ENCODE measurements around the gene FAM107B. TPM values are rescaled to one million over a fixed set of nuclear protein-coding genes. Genes with fewer than 3 reads are reported as not detected.

Gene FAM107B
- total and polyA plus RNA-seq, 2 of the 13 experiments (the other 11 are each of a cell fraction or from before 2014, with no cell fraction given) = 15.7 to 24.8 TPM

GRCh38 chr10:14487488-14487883 lies 287.2 kb downstream of the FAM107B start (continued):
- TF ChIP-seq, protein P1, sequence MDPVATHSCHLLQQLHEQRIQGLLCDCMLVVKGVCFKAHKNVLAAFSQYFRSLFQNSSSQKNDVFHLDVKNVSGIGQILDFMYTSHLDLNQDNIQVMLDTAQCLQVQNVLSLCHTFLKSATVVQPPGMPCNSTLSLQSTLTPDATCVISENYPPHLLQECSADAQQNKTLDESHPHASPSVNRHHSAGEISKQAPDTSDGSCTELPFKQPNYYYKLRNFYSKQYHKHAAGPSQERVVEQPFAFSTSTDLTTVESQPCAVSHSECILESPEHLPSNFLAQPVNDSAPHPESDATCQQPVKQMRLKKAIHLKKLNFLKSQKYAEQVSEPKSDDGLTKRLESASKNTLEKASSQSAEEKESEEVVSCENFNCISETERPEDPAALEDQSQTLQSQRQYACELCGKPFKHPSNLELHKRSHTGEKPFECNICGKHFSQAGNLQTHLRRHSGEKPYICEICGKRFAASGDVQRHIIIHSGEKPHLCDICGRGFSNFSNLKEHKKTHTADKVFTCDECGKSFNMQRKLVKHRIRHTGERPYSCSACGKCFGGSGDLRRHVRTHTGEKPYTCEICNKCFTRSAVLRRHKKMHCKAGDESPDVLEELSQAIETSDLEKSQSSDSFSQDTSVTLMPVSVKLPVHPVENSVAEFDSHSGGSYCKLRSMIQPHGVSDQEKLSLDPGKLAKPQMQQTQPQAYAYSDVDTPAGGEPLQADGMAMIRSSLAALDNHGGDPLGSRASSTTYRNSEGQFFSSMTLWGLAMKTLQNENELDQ (CRISPR knock-in tag; IDR thresholded peaks at IDR 0.05; ENCODE audit: borderline replicate concordance) = no peak

- CTCF ChIA-PET (ENCODE audit: low intra/inter-chr PET ratio, low total read pairs) = no interaction called here
- no peak overlapping the region for H2AFZ ChIP-seq (ENCODE audit: low read length)
- TF ChIP-seq ZNF749 (CRISPR knock-in tag; IDR thresholded peaks at IDR 0.05; ENCODE audit: borderline replicate concordance) (no peak), RFX1 (IDR thresholded peaks at IDR 0.05) (peak; percentile 44; the same call in 1 of the 2 replicates)
- no peaks in the 10 kb centered on the region for H3K36me3 ChIP-seq (replicated peaks in 1 of 2; ENCODE audit: control insufficient read depth in 1 of 2, insufficient read depth in 2 of 2, low read length in 2 of 2)
- DNase-seq (ENCODE audit: low spot score) (no peak), ATAC-seq (no peak), FAIRE-seq (no peak)
- H3K9ac ChIP-seq (ENCODE audit: insufficient read depth, low read depth, low read length) = no peak overlapping the region
- no peaks in the 10 kb centered on the region for H3K4me1 ChIP-seq (ENCODE audit: insufficient read depth, low read length)
- BruUV-seq (replicated peaks) = no TSS peak
- H4K20me1 ChIP-seq (ENCODE audit: insufficient read depth, low read length) = no peaks in the 10 kb centered on the region
- peaks cover 0 to 21% of the 10 kb centered on the region in 2 experiments; a peak in 3 of 5 replicates for H3K27me3 ChIP-seq (ENCODE audit: control insufficient read depth in 1 of 2, insufficient read depth in 2 of 2, low read length in 2 of 2)
- in situ Hi-C loops (cut with HindIII; ENCODE audit: extremely low pct_ligation_motif_present, low pct_unique_long_range_greater_than_20kb) (no loop called here), intact Hi-C loops (cut with micrococcal nuclease; ENCODE audit: unreplicated experiment) (no loop called here)
- no peak overlapping the region for H3K4me2 ChIP-seq (ENCODE audit: low read depth, low read length)
- no peak overlapping the region for H3K4me3 ChIP-seq (replicated peaks in 1 of 3; ENCODE audit: insufficient read depth in 1 of 3, low read depth in 2 of 3, low read length in 3 of 3)
- 17% methylated on average over 11 of the region's 13 CpGs for WGBS (ENCODE audit: low lambda C conversion rate)
- POLR2A ChIA-PET = no interaction called here
- no peak overlapping the region for H3K27ac ChIP-seq (ENCODE audit: extremely low read length, insufficient read depth, low read length)
- H3K79me2 ChIP-seq (ENCODE audit: insufficient read depth, low read length) = no peaks in the 10 kb centered on the region
- no peaks in the 10 kb centered on the region for H3K9me3 ChIP-seq (ENCODE audit: low read length)
These were observed 287.8 kb downstream of the FAM107B start for GRCh38 chr10:14486777-14487487.

GRCh38 chr10:14485986-14486385 lies 288.7 kb downstream of the FAM107B start:
- H3K9ac ChIP-seq (ENCODE audit: insufficient read depth, low read depth, low read length) = no peak overlapping the region
- in situ Hi-C loops (cut with HindIII; ENCODE audit: extremely low pct_ligation_motif_present, low pct_unique_long_range_greater_than_20kb) = no loop called here
- no peak for FAIRE-seq

More at GRCh38 chr10:14485986-14486385, 288.7 kb downstream of the FAM107B start:
- POLR2A ChIA-PET = no interaction called here
- no peak for ATAC-seq
- Histone ChIP-seq H3K27me3 (ENCODE audit: control insufficient read depth in 1 of 2, insufficient read depth in 2 of 2, low read length in 2 of 2) (peaks cover 0 to 19% of the 10 kb centered on the region in 2 experiments; a peak in 3 of 5 replicates), H3K4me3 (replicated peaks in 1 of 3; ENCODE audit: insufficient read depth in 1 of 3, low read depth in 2 of 3, low read length in 3 of 3) (no peak overlapping the region), H2AFZ (ENCODE audit: low read length) (no peak overlapping the region), H3K9me3 (ENCODE audit: low read length) (no peaks in the 10 kb centered on the region), H3K27ac (ENCODE audit: extremely low read length, insufficient read depth, low read length) (no peak overlapping the region), H3K4me1 (ENCODE audit: insufficient read depth, low read length) (no peaks in the 10 kb centered on the region), H3K4me2 (ENCODE audit: low read depth, low read length) (no peak overlapping the region), H3K36me3 (replicated peaks in 1 of 2; ENCODE audit: control insufficient read depth in 1 of 2, insufficient read depth in 2 of 2, low read length in 2 of 2) (no peaks in the 10 kb centered on the region), H3K79me2 (ENCODE audit: insufficient read depth, low read length) (no peaks in the 10 kb centered on the region), H4K20me1 (ENCODE audit: insufficient read depth, low read length) (no peaks in the 10 kb centered on the region)
- DNase-seq (ENCODE audit: low spot score) = no peak
- intact Hi-C loops (cut with micrococcal nuclease; ENCODE audit: unreplicated experiment) = no loop called here
- TF ChIP-seq ARNTL (CRISPR knock-in tag; IDR thresholded peaks at IDR 0.05) (no peak), POLR2AphosphoS2 (IDR thresholded peaks at IDR 0.05; ENCODE audit: low read depth, low read length) (no peak), TCF12 (IDR thresholded peaks at IDR 0.05) (no peak), TCF12 (CRISPR knock-in tag; IDR thresholded peaks at IDR 0.05) (no peak), ZNF264 (CRISPR knock-in tag; IDR thresholded peaks at IDR 0.05) (no peak), ATAD3A (CRISPR knock-in tag; IDR thresholded peaks at IDR 0.05) (no peak), ZNF431 (CRISPR knock-in tag; IDR thresholded peaks at IDR 0.05; ENCODE audit: borderline replicate concordance, low read depth) (no peak), ZNF333 (CRISPR knock-in tag; IDR thresholded peaks at IDR 0.05; ENCODE audit: borderline replicate concordance) (no peak), RARA (CRISPR knock-in tag; IDR thresholded peaks at IDR 0.05) (no peak)
- TF ChIP-seq, protein P2, sequence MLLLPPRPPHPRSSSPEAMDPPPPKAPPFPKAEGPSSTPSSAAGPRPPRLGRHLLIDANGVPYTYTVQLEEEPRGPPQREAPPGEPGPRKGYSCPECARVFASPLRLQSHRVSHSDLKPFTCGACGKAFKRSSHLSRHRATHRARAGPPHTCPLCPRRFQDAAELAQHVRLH (CRISPR knock-in tag; IDR thresholded peaks at IDR 0.05; ENCODE audit: borderline replicate concordance, low read depth) = no peak
- TF ChIP-seq, protein P3, sequence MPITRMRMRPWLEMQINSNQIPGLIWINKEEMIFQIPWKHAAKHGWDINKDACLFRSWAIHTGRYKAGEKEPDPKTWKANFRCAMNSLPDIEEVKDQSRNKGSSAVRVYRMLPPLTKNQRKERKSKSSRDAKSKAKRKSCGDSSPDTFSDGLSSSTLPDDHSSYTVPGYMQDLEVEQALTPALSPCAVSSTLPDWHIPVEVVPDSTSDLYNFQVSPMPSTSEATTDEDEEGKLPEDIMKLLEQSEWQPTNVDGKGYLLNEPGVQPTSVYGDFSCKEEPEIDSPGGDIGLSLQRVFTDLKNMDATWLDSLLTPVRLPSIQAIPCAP (CRISPR knock-in tag; IDR thresholded peaks at IDR 0.05; ENCODE audit: low read depth) = no peak
- no TSS peak for BruUV-seq (replicated peaks)
- 61% methylated on average over 5 of the region's 5 CpGs for WGBS (ENCODE audit: low lambda C conversion rate)
- CTCF ChIA-PET (ENCODE audit: low intra/inter-chr PET ratio, low total read pairs) = no interaction called here
